AG04449 (cell line): Measurements from ENCODE around the gene TOMM6.
"Not testable (repeated sequence)": the region's sequence is repeated elsewhere in the genome, so short reads cannot be mapped to it uniquely, and the experiment has no call there.

Source experiments
- CTCF ChIA-PET: fragments of 350-600 bp; formaldehyde crosslinking; extraction: SDS; loops from one replicate; lab custom pipeline; 2021; ENCODE audit warnings: antibody characterized with exemption; lab: Yijun Ruan, JAX
- POLR2A ChIA-PET: fragments of 400-600, 350-600 bp; formaldehyde crosslinking; extraction: SDS; loops from one replicate; lab custom pipeline; 2020; ENCODE audit warnings: antibody characterized with exemption, inconsistent platforms; lab: Yijun Ruan, JAX
- DNase-seq: peaks from one replicate; pipeline ENCODE4 v3.0.0-alpha.2; 2010; ENCODE audit warnings: low read depth, low spot score
- H3K4me3 ChIP-seq: 2 replicates; pipeline ENCODE4 v1.5.1; 2011; ENCODE audit warnings: low read depth, mild to moderate bottlenecking, control low read depth, low read length
- TF ChIP-seq, protein P1 (sequence below): IDR thresholded peaks from one replicate; pipeline ENCODE4 v1.5.1; 2011; ENCODE audit warnings: mild to moderate bottlenecking, moderate library complexity, low read length, control low read depth, inconsistent platforms; ENCODE audit not compliant: insufficient read depth; ENCODE audit errors: missing control alignments

The TOMM6 gene

DNA sequence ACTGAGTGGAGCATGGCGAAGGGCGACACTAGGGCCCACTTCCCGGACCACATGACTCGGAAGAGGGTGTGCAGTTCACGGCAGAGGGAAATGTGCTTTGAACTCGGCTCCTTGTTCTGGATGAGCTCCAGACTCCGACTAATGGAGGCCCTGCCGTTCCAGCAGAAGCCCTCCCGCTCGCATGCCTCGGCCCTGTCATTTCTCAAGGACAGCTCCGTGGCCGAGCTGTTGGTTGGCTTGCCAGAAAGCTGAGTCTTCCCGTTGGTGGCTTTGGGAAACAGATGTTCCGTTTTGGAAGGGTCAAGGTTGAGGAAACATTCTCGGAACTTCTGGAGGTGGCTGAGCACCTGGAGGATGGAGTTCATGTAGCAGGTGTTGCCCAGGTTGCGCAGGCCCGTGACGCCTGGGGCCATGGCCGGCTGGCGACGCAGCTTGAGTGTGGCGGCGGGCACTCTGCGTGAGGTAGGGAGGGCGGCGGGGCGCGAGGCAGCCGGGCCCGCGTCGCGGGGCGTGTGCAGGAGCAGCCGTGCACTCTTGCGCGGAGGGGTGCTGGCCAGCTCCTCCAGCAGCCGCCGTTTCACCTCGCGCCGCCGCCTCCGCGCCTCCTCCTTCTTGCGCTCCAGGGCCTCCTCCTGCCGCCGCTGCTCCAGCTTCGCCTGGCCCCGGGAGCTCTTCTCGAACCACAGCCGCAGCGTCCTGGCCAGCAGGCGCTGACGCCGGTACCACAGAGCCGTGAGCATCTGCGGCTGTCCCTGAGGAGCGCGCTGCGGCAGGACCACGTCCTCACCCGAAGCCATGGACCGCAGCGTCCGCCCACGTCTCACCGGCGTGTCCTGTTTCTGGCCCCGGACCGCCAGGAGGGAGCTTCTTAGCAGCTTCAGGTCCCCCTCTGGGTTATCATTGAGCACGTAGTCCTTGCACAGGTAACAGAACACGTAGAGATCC, 18.6 kb downstream of the TOMM6 start:
- ChIA-PET POLR2A (no interaction called here), CTCF (interaction anchor here (0.8 to 2.6 kb wide), 6 partner anchors 9 to 243 kb away, joined by 3 to 16 read pairs (median 3); partner anchors contain the start of genes BYSL, MED20 and TOMM6)
- DNase-seq, result no peak
- TF ChIP-seq, protein P1, sequence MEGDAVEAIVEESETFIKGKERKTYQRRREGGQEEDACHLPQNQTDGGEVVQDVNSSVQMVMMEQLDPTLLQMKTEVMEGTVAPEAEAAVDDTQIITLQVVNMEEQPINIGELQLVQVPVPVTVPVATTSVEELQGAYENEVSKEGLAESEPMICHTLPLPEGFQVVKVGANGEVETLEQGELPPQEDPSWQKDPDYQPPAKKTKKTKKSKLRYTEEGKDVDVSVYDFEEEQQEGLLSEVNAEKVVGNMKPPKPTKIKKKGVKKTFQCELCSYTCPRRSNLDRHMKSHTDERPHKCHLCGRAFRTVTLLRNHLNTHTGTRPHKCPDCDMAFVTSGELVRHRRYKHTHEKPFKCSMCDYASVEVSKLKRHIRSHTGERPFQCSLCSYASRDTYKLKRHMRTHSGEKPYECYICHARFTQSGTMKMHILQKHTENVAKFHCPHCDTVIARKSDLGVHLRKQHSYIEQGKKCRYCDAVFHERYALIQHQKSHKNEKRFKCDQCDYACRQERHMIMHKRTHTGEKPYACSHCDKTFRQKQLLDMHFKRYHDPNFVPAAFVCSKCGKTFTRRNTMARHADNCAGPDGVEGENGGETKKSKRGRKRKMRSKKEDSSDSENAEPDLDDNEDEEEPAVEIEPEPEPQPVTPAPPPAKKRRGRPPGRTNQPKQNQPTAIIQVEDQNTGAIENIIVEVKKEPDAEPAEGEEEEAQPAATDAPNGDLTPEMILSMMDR, result no peak
- no peak overlapping the region for H3K4me3 ChIP-seq

DNA sequence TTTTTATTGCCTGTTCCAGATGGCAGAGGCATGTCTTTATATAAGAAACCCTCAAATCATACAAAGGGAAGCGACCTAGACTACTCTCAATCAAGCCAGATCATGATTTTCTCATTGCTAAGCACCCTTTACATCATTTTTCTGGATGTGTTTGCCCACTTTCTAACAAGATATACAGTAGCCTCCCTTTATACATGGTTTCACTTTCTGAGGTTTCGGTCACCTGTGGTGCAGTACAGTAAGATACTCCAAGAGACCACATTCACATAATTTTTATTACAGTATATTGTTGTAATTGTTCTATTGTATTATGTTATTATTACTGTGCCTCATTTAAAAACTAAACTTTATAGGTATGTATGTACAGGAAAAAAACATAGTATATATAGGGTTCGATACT, 23.6 kb downstream of the TOMM6 start:
- H3K4me3 ChIP-seq, result no peak overlapping the region
- TF ChIP-seq, protein P1, result no peak
- ChIA-PET POLR2A (no interaction called here), CTCF (no interaction called here)
- DNase-seq, result no peak

DNA sequence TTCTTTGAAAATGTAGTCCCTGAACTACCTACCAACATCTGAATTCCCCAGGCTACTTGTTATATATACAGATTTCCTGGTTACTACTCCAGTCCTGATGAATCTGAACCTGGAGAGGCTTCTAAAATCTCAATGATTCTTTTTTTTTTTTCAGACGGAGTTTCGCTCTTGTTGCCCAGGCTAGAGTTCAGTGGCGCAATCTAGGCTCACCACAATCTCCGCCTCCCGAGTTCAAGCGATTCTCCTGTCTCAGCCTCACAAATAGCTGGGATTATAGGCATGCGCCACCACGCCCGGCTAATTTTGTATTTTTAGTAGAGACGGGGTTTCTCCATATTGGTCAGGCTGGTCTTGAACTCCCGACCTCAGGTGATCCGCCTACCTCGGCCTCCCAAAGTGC, 24.5 kb downstream of the TOMM6 start:
- H3K4me3 ChIP-seq, POLR2A ChIA-PET, DNase-seq, CTCF ChIA-PET: not testable (repeated sequence)

DNA sequence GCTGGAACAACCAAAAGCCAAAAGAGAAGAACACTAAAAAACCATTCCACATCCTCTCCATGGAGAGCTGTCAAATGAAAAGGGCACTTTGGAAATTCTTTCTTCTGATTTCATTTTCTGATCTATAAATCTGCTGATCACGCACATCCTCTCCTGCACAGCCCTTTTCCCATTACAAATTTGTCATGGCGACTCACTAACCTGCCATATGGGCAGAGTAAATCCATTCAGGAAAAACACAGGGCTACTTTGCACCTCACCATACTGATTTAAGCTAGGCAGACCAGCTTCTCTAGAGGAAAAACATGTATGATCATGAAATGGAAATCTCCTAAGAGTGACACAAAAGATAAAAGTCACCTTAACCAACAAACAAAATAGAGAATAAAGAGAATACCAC, 26.0 kb downstream of the TOMM6 start:
- no peak overlapping the region for H3K4me3 ChIP-seq
- CTCF ChIA-PET, result interaction anchor here (0.7 to 8.4 kb wide), 7 partner anchors 10 to 230 kb away, joined by 3 to 46 read pairs (median 4); partner anchors contain the start of genes BYSL, MED20 and TOMM6
- TF ChIP-seq, protein P1, result no peak
- DNase-seq, result no peak
- POLR2A ChIA-PET, result no interaction called here

DNA sequence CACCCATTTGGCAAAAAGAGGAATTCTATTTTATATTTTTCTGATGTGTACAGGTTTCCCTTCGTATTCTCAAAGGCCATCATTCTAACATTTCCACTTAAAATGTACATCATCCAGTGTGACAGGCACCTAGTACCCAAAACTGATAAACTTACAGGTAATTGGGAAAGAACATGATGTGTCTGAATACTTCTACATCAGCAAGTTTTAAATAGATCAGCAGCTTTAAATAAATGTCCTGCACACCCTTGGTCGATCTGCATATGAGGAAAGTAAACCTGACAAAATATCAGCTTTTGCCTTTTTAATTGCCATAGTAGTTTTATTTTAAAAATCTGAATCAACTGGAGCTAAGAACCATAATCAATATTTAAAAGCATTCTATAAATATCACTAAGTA, 26.5 kb downstream of the TOMM6 start:
- POLR2A ChIA-PET, result no interaction called here
- TF ChIP-seq, protein P1, result no peak

DNA sequence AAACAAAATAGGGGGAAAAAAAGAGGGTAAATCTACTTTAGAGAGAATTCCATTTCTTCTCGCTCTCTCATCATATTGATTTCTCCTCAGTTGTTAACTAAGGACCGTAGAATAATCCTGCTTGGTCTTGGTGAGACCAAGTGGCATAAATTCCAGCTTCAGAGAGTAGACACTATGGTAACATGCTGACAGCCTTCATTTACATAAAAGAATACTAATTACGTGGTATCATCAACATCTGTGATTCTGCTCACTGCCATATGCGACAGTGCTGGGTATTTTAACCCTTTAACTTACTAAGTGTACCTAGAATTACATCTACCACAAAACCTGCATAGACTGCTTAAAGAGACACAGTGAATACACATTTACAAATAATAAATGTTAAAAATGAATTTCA, 27.1 kb downstream of the TOMM6 start:
- H3K4me3 ChIP-seq, result no peak overlapping the region
- DNase-seq, result no peak
- POLR2A ChIA-PET, result no interaction called here
- TF ChIP-seq, protein P1, result no peak
- CTCF ChIA-PET, result interaction anchor here (1.2 to 8.4 kb wide), 6 partner anchors 9 to 229 kb away, joined by 3 to 46 read pairs (median 6); partner anchors contain the start of genes BYSL, MED20 and TOMM6

More for the DNA sequence above, 26.5 kb downstream of the TOMM6 start:
- no peak overlapping the region for H3K4me3 ChIP-seq
- DNase-seq, result no peak
- CTCF ChIA-PET, result interaction anchor here (1.0 to 8.4 kb wide), 6 partner anchors 10 to 230 kb away, joined by 4 to 46 read pairs (median 6); partner anchors contain the start of genes BYSL, MED20 and TOMM6
